SK-N-SH treated with all-trans-retinoic acid at 6 μM for 48 hours (cell line): ENCODE results near the gene OXSR1.

Experiments
- ATAC-seq: fragments of 200-7000 bp; cut with Tn5 transposase; 3 replicates; pipeline ENCODE4 v1.9.1; 2020; ENCODE audit warnings: mild to moderate bottlenecking, moderate library complexity
- BACH2 ChIP-seq: fragments of 250-450 bp; sonication (Bioruptor Pico); IDR thresholded peaks from 2 replicates; pipeline ENCODE4 v1.9.0; 2021; ENCODE audit warnings: mild to moderate bottlenecking, borderline replicate concordance
- CREB5 ChIP-seq: fragments of 250-450 bp; sonication (Bioruptor Pico); IDR thresholded peaks from 2 replicates; pipeline ENCODE4 v1.5.1; 2020; ENCODE audit warnings: low read depth, mild to moderate bottlenecking, moderate library complexity
- CSDC2 ChIP-seq: fragments of 250-450 bp; sonication (Bioruptor Pico); IDR thresholded peaks from 2 replicates; pipeline ENCODE4 v1.5.0; 2020; ENCODE audit warnings: mild to moderate bottlenecking, moderate library complexity
- CSRNP3 ChIP-seq: fragments of 250-450 bp; sonication (Bioruptor Pico); IDR thresholded peaks from 2 replicates; pipeline ENCODE4 v1.5.1; 2021; ENCODE audit warnings: mild to moderate bottlenecking, moderate library complexity
- GLIS3 ChIP-seq: fragments of 250-450 bp; sonication (Bioruptor Pico); IDR thresholded peaks from 2 replicates; pipeline ENCODE4 v1.5.0; 2020; ENCODE audit warnings: mild to moderate bottlenecking, moderate library complexity
- ISL1 ChIP-seq: fragments of 250-450 bp; sonication (Bioruptor Pico); IDR thresholded peaks from 2 replicates; pipeline ENCODE4 v2.1.2; 2022; ENCODE audit warnings: mild to moderate bottlenecking, moderate library complexity
- PATZ1 ChIP-seq: fragments of 250-450 bp; sonication (Bioruptor Pico); IDR thresholded peaks from 2 replicates; pipeline ENCODE4 v1.8.0; 2020; ENCODE audit warnings: mild to moderate bottlenecking, moderate library complexity, borderline replicate concordance
- POU6F1 ChIP-seq: fragments of 250-450 bp; sonication (Bioruptor Pico); IDR thresholded peaks from 2 replicates; pipeline ENCODE4 v1.8.0; 2021; ENCODE audit warnings: low read depth, mild to moderate bottlenecking, moderate library complexity, borderline replicate concordance
- RARB ChIP-seq: fragments of 250-450 bp; sonication (Bioruptor Pico); IDR thresholded peaks from 2 replicates; pipeline ENCODE4 v1.8.0; 2021; ENCODE audit warnings: mild to moderate bottlenecking, moderate library complexity
- SNAI2 ChIP-seq: fragments of 250-450 bp; sonication (Bioruptor Pico); IDR thresholded peaks from 2 replicates; pipeline ENCODE4 v1.5.0; 2020; ENCODE audit warnings: mild to moderate bottlenecking, moderate library complexity
- TCF4 ChIP-seq: fragments of 250-450 bp; sonication (Bioruptor Pico); IDR thresholded peaks from 2 replicates; pipeline ENCODE4 v1.8.0; 2021; ENCODE audit warnings: mild to moderate bottlenecking, moderate library complexity, borderline replicate concordance
- TOX ChIP-seq: fragments of 250-450 bp; sonication (Bioruptor Pico); IDR thresholded peaks from 2 replicates; pipeline ENCODE4 v1.8.0; 2021; ENCODE audit warnings: mild to moderate bottlenecking, moderate library complexity, borderline replicate concordance
- TSHZ2 ChIP-seq: fragments of 250-450 bp; sonication (Bioruptor Pico); IDR thresholded peaks from 2 replicates; pipeline ENCODE4 v1.5.0; 2020; ENCODE audit warnings: mild to moderate bottlenecking, moderate library complexity
- ZC3H10 ChIP-seq: fragments of 250-450 bp; sonication (Bioruptor Pico); IDR thresholded peaks from 2 replicates; pipeline ENCODE4 v1.5.1; 2021; ENCODE audit warnings: mild to moderate bottlenecking, moderate library complexity
- ZFP30 ChIP-seq: fragments of 450-650 bp; formaldehyde crosslinking; IDR thresholded peaks from 2 replicates; pipeline ENCODE4 v1.5.0; 2022; ENCODE audit warnings: mild to moderate bottlenecking, moderate library complexity
- ZNF565 ChIP-seq: fragments of 450-650 bp; formaldehyde crosslinking; conservative IDR thresholded peaks from 2 replicates; pipeline ENCODE4 v1.5.0; 2020; ENCODE audit warnings: low read depth, mild to moderate bottlenecking, moderate library complexity

The OXSR1 gene

GRCh38 chr3:38207254-38208003, 42.1 kb downstream of the OXSR1 start:
- no peak for ATAC-seq
- TF ChIP-seq TSHZ2 (no peak), PATZ1 (CRISPR knock-in tag) (no peak), TCF4 (CRISPR knock-in tag) (no peak), CSRNP3 (no peak), CSDC2 (CRISPR knock-in tag) (no peak), POU6F1 (CRISPR knock-in tag) (no peak), TOX (CRISPR knock-in tag) (no peak), CREB5 (CRISPR knock-in tag) (no peak), RARB (no peak), ZC3H10 (no peak), ZNF565 (CRISPR knock-in tag) (no peak), SNAI2 (no peak), GLIS3 (CRISPR knock-in tag) (no peak), BACH2 (CRISPR knock-in tag) (no peak), ISL1 (no peak), ZFP30 (CRISPR knock-in tag) (no peak)

- TF ChIP-seq POU6F1 (CRISPR knock-in tag) (no peak), ZNF565 (CRISPR knock-in tag) (no peak)
- no peak for ATAC-seq
Observed at GRCh38 chr3:38210141-38210757, 44.9 kb downstream of the OXSR1 start.

- ATAC-seq = no peak
- TF ChIP-seq POU6F1 (CRISPR knock-in tag) = no peak
- no peak for TF ChIP-seq SNAI2
- no peak for TF ChIP-seq CSRNP3
- TF ChIP-seq, all 23 proteins: peak for 0
Observed at GRCh38 chr3:38212141-38212540, 46.8 kb downstream of the OXSR1 start.
